Fibroblast of skin of back (primary cell): Measurements from ENCODE around the gene TBC1D7.

Experiments
- DNase-seq: peaks from one replicate; pipeline ENCODE4 v3.0.0-alpha.2; 2013

Gene TBC1D7

GRCh38 chr6:13318821-13319220, 9.5 kb downstream of the TBC1D7 start:
- DNase-seq: no peak

GRCh38 chr6:13315896-13316295, 12.4 kb downstream of the TBC1D7 start:
- DNase-seq: no peak

- DNase-seq: no peak
These were observed 13.5 kb downstream of the TBC1D7 start for GRCh38 chr6:13314806-13315205.

GRCh38 chr6:13311155-13311554, 17.2 kb downstream of the TBC1D7 start:
- DNase-seq: no peak

- no peak for DNase-seq
These were observed 20.0 kb downstream of the TBC1D7 start for GRCh38 chr6:13308332-13308731.

GRCh38 chr6:13307508-13307995, 20.8 kb downstream of the TBC1D7 start:
- peak; percentile 11 for DNase-seq

- no peak for DNase-seq
These were observed 22.5 kb downstream of the TBC1D7 start for GRCh38 chr6:13305791-13306190.

GRCh38 chr6:13305288-13305687, 23.0 kb downstream of the TBC1D7 start:
- no peak for DNase-seq

- DNase-seq: no peak
These were observed 23.6 kb downstream of the TBC1D7 start for GRCh38 chr6:13304580-13305260.

GRCh38 chr6:13304101-13304500, 24.2 kb downstream of the TBC1D7 start:
- no peak for DNase-seq

- DNase-seq: peak; percentile 74
These were observed 24.7 kb downstream of the TBC1D7 start for GRCh38 chr6:13303668-13304017.

- peak; percentile 99 for DNase-seq
These were observed 25.3 kb downstream of the TBC1D7 start for GRCh38 chr6:13302751-13303667.

- DNase-seq: no peak
These were observed 26.0 kb downstream of the TBC1D7 start for GRCh38 chr6:13302291-13302690.

GRCh38 chr6:13300643-13301590, 27.4 kb downstream of the TBC1D7 start:
- no peak for DNase-seq

- DNase-seq: no peak
These were observed 28.4 kb downstream of the TBC1D7 start for GRCh38 chr6:13299918-13300317.

GRCh38 chr6:13299403-13299821, 28.9 kb downstream of the TBC1D7 start:
- DNase-seq: no peak

GRCh38 chr6:13298446-13298845, 29.9 kb downstream of the TBC1D7 start:
- DNase-seq: no peak

GRCh38 chr6:13297391-13297790, 30.9 kb downstream of the TBC1D7 start:
- DNase-seq: no peak

GRCh38 chr6:13296536-13296997, 31.8 kb downstream of the TBC1D7 start:
- no peak for DNase-seq

GRCh38 chr6:13295576-13295975, 32.8 kb downstream of the TBC1D7 start:
- DNase-seq: no peak

- no peak for DNase-seq
These were observed 33.8 kb downstream of the TBC1D7 start for GRCh38 chr6:13294499-13295069.

- no peak for DNase-seq
These were observed 35.6 kb downstream of the TBC1D7 start for GRCh38 chr6:13292774-13293173.
